Ishikawa (cell line): Measurements from ENCODE around the gene MFGE8.

Experiments
- CEBPB ChIP-seq: IDR thresholded peaks from 2 replicates; pipeline ENCODE4 v1.6.1; 2012
- CREB1 ChIP-seq: IDR thresholded peaks from 2 replicates; pipeline ENCODE4 v1.6.1; 2012; ENCODE audit warnings: low read depth
- EGR1 ChIP-seq: IDR thresholded peaks from 2 replicates; pipeline ENCODE4 v1.6.1; 2012
- EP300 ChIP-seq: IDR thresholded peaks from 2 replicates; pipeline ENCODE4 v1.6.1; 2012; ENCODE audit warnings: borderline replicate concordance
- FOXM1 ChIP-seq: IDR thresholded peaks from 2 replicates; pipeline ENCODE4 v1.6.1; 2012; ENCODE audit warnings: low read depth, borderline replicate concordance
- MAX ChIP-seq: IDR thresholded peaks from 2 replicates; pipeline ENCODE4 v1.6.1; 2012
- NFIC ChIP-seq: IDR thresholded peaks from 2 replicates; pipeline ENCODE4 v1.6.1; 2012
- RAD21 ChIP-seq: IDR thresholded peaks from 2 replicates; pipeline ENCODE4 v1.6.1; 2012; ENCODE audit warnings: low read depth
- REST ChIP-seq: IDR thresholded peaks from 2 replicates; pipeline ENCODE4 v1.6.1; 2012; ENCODE audit warnings: low read depth, mild to moderate bottlenecking
- TAF1 ChIP-seq: IDR thresholded peaks from 2 replicates; pipeline ENCODE4 v1.6.1; 2012; ENCODE audit warnings: low read depth, mild to moderate bottlenecking
- TCF12 ChIP-seq: IDR thresholded peaks from 2 replicates; pipeline ENCODE4 v1.6.1; 2012; ENCODE audit warnings: low read depth
- TEAD4 ChIP-seq: IDR thresholded peaks from 2 replicates; pipeline ENCODE4 v1.6.1; 2012
- USF1 ChIP-seq: IDR thresholded peaks from 2 replicates; pipeline ENCODE4 v1.6.1; 2012
- YY1 ChIP-seq: IDR thresholded peaks from 2 replicates; pipeline ENCODE4 v1.6.1; 2012; ENCODE audit warnings: low read depth
- ZBTB7A ChIP-seq: IDR thresholded peaks from 2 replicates; pipeline ENCODE4 v1.6.1; 2012; ENCODE audit warnings: low read depth

MFGE8 gene

GRCh38 chr15:88876573-88876972 lies 36.6 kb downstream of the MFGE8 start:
- TF ChIP-seq CEBPB (no peak), EGR1 (no peak), FOXM1 (no peak), USF1 (no peak), RAD21 (no peak), CREB1 (no peak), TAF1 (no peak), REST (no peak), ZBTB7A (no peak), TEAD4 (no peak), YY1 (no peak), TCF12 (no peak), NFIC (no peak)

- TF ChIP-seq EGR1 (no peak), NFIC (no peak), MAX (no peak), CEBPB (no peak), TCF12 (no peak), ZBTB7A (no peak), TAF1 (no peak), YY1 (no peak), EP300 (no peak), CREB1 (no peak), RAD21 (no peak), REST (no peak), TEAD4 (no peak), FOXM1 (no peak), USF1 (no peak)
Measured at GRCh38 chr15:88874684-88875083, 38.5 kb downstream of the MFGE8 start.

- TF ChIP-seq REST: no peak
- TF ChIP-seq EGR1: no peak
- no peak for TF ChIP-seq CEBPB
- TF ChIP-seq CREB1: no peak
- no peak for TF ChIP-seq TAF1
- TF ChIP-seq FOXM1: no peak
- no peak for TF ChIP-seq TCF12
- no peak for TF ChIP-seq EP300
- no peak for TF ChIP-seq NFIC
- no peak for TF ChIP-seq MAX
- no peak for TF ChIP-seq ZBTB7A
- no peak for TF ChIP-seq YY1
- TF ChIP-seq RAD21: no peak
Measured at GRCh38 chr15:88874275-88874674, 38.9 kb downstream of the MFGE8 start.

GRCh38 chr15:88873786-88874185 lies 39.4 kb downstream of the MFGE8 start:
- TF ChIP-seq MAX (no peak), REST (no peak), ZBTB7A (no peak), FOXM1 (no peak), CREB1 (no peak), YY1 (no peak), RAD21 (no peak), TAF1 (no peak), USF1 (no peak)
